Spleen (tissue), 11 donors: ENCODE measurements around the gene MYBPHL. TPM values are rescaled to one million over a fixed set of nuclear protein-coding genes. Genes with fewer than 3 reads are reported as not detected.

Experiments used
- DNase-seq: peaks from one replicate; pipeline ENCODE4 v3.0.0-alpha.2; 2020
- H3K27ac ChIP-seq, 8 donors: fragments of 200-600 bp; sonication (generic) in 7 of 8; 1 replicate in 4 of 8; 2 replicates in 4 of 8; pipeline versions ENCODE4 v1.5.0 to v1.8.0; 2016 to 2021; ENCODE audit warnings: inconsistent platforms in 4 of 8, mild to moderate bottlenecking in 4 of 8, moderate library complexity in 1 of 8
- H3K27me3 ChIP-seq, 7 donors: fragments of 200-600 bp; sonication (generic) in 6 of 7; replicated peaks in 1 of 7; 1 replicate in 4 of 7; 2 replicates in 3 of 7; pipeline versions ENCODE4 v1.5.0 to v1.8.0; 2016 to 2021; ENCODE audit warnings: inconsistent platforms in 3 of 7, mild to moderate bottlenecking in 1 of 7
- H3K36me3 ChIP-seq, 6 donors: fragments of 200-600 bp; sonication (generic) in 5 of 6; 1 replicate in 4 of 6; 2 replicates in 2 of 6; pipeline versions ENCODE4 v1.5.0 to v1.8.0; 2016 to 2021; ENCODE audit warnings: inconsistent platforms in 2 of 6
- H3K4me1 ChIP-seq, 6 donors: fragments of 200-600 bp; sonication (generic) in 5 of 6; 1 replicate in 3 of 6; 2 replicates in 3 of 6; pipeline versions ENCODE4 v1.5.0 to v1.8.0; 2016 to 2021; ENCODE audit warnings: inconsistent platforms in 3 of 6
- H3K4me3 ChIP-seq, 8 donors: fragments of 200-600 bp; sonication (generic) in 7 of 8; 1 replicate in 4 of 8; 2 replicates in 4 of 8; pipeline versions ENCODE4 v1.5.0 to v1.8.0; 2016 to 2021; ENCODE audit warnings: inconsistent platforms in 4 of 8, mild to moderate bottlenecking in 4 of 8, moderate library complexity in 2 of 8
- H3K9me3 ChIP-seq, 8 donors: fragments of 200-600 bp; sonication (generic) in 7 of 8; 1 replicate in 4 of 8; 2 replicates in 4 of 8; pipeline versions ENCODE4 v1.5.0 to v1.8.0; 2016 to 2021; ENCODE audit warnings: inconsistent platforms in 4 of 8
- CTCF ChIP-seq, 11 experiments: fragments of 200-600 bp in 7 of 11; fragments of 450-650 bp in 4 of 11; sonication (generic) in 4 of 11; IDR thresholded peaks in 8 of 11; conservative IDR thresholded peaks in 3 of 11; 1 replicate in 7 of 11; 2 replicates in 4 of 11; pipeline versions ENCODE4 v1.4.0 to v1.8.0; 2016 to 2021; ENCODE audit warnings: antibody characterized with exemption in 11 of 11, inconsistent platforms in 4 of 11, mild to moderate bottlenecking in 1 of 11
- POLR2A ChIP-seq, 3 donors: fragments of 450-650 bp; IDR thresholded peaks; one replicate each; pipeline ENCODE4 v1.5.1; 2017; ENCODE audit warnings: antibody characterized with exemption in 3 of 3, mild to moderate bottlenecking in 1 of 3
- POLR2AphosphoS5 ChIP-seq, 3 donors: sonication (generic); formaldehyde crosslinking; IDR thresholded peaks; one replicate each; pipeline ENCODE4 v1.5.1; 2017; ENCODE audit warnings: antibody characterized with exemption in 3 of 3
- WGBS, 5 donors: extraction: QIAGEN DNeasy Blood & Tissue Kit in 3 of 5; methylation state at CpG; one replicate each; pipeline versions ENCODE4 v1.1.5 to v1.1.7; 2013 to 2018; 5-methylcytosine and 5-hydroxymethylcytosine counted together
- intact Hi-C: fragments of 100-400 bp; cut with DNase I; formaldehyde crosslinking; loops from one replicate; pipeline ENCODE4 v1.15.0; 2023; ENCODE audit warnings: low total_unique reads
- polyA plus RNA-seq, 3 donors: library from polyadenylated mRNA; stranded (reverse); fragments of 200-250 nt; gene quantifications; one replicate each; pipeline ENCODE4 v1.2.1, GENCODE V29; 2013
- total RNA-seq, 7 donors: library from RNA; depleted of rRNA in 3 of 7; stranded (reverse); fragments of >200 nt in 3 of 7; fragmentation: NEBNext Ultra II Directional in 4 of 7; extraction: Animal tissue kit (Norgen Biotek cat#: 25700) in 4 of 7; gene quantifications; one replicate each; pipeline versions ENCODE4 v1.1.0 to v1.2.1, GENCODE V29; 2016 to 2021
- donor health status: healthy with polysubstance abuse.
- donor health status: DM: no; HTN: no; CAD: no; lungs with moderate emphysema.
- donor health status: DM: no; HTN: no; CAD: no.
- donor health status: Bipolar disorder and iron deficiency.
- donor health status: healthy.
- donor health status: DM: no; HTN: no; CAD: no.
- donor health status: DM: yes; HTN: yes; CAD: no.

MYBPHL gene
- total and polyA plus RNA-seq, 10 donors: not detected

DNA sequence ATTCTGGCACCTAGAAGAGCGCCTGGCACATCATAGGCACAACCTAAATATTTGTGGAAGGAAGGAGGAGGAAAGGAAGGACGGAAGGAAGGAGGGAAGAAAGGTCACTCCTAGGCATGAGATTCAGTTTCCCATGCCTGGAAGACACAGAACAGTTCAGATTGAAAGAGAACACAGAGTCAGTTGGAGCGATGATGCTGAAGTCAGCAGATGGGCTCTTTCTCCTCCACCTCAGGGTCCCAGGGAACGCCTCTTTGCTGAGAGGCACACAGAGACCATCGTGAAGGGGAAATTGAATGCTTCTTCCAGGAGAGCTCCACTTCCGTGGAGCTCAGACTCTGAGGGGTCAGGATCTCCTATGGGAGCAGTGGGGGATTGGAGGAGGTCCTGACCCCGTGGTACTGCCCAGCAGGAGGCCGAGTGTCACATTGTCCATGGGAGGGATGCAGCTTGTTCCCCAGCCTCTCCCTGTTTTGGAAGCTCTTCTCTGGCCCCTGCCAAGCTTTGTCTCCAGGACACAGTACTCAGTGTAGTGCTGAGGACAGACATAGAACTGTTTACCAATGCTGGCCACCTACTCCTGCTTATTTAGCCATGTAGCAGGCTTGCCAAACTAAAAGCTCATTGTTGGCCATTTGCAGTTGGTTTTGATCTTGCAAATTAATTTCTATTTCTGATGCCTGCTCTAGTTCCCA, 2.4 kb downstream of the MYBPHL start:
- Histone ChIP-seq H3K27ac (no peak overlapping the region), H3K36me3 (peaks cover 0 to 7% (median 0%) of the 10 kb centered on the region in 6 donors), H3K4me3 (no peak overlapping the region), H3K9me3 (no peaks in the 10 kb centered on the region), H3K27me3 (peaks cover 0 to 22% (median 0%) of the 10 kb centered on the region in 7 donors), H3K4me1 (peaks cover 0 to 32% (median 10%) of the 10 kb centered on the region in 6 donors)
- WGBS, 5 donors: 66 to 79% (median 77%) methylated on average over 6 to 8 of the region's 8 CpGs
- TF ChIP-seq CTCF (IDR thresholded peaks at IDR 0.05 in 8 of 11, conservative IDR thresholded peaks at IDR 0.05 in 3 of 11) (no peak), POLR2A (IDR thresholded peaks at IDR 0.05) (no peak), POLR2AphosphoS5 (IDR thresholded peaks at IDR 0.05) (no peak)
- DNase-seq: no peak
- intact Hi-C loops: no loop called here

- H3K4me1 ChIP-seq: peaks cover 0 to 28% (median 12%) of the 10 kb centered on the region in 6 donors
- TF ChIP-seq POLR2AphosphoS5 (IDR thresholded peaks at IDR 0.05) (no peak), CTCF (IDR thresholded peaks at IDR 0.05 in 8 of 11, conservative IDR thresholded peaks at IDR 0.05 in 3 of 11) (no peak), POLR2A (IDR thresholded peaks at IDR 0.05) (no peak)
- intact Hi-C loops: no loop called here
- peaks cover 0 to 22% (median 0%) of the 10 kb centered on the region in 7 donors for H3K27me3 ChIP-seq
- H3K36me3 ChIP-seq: no peaks in the 10 kb centered on the region
- 83 to 95% (median 85%) methylated on average over 5 of the region's 5 CpGs for WGBS, 5 donors
- no peak for DNase-seq
- no peak overlapping the region for H3K4me3 ChIP-seq
- no peaks in the 10 kb centered on the region for H3K9me3 ChIP-seq
- H3K27ac ChIP-seq: no peak overlapping the region
Observed at GRCh38 chr1:109301874-109302273, 4.9 kb downstream of the MYBPHL start.

- Histone ChIP-seq H3K4me1 (peaks cover 0 to 24% (median 9%) of the 10 kb centered on the region in 6 donors), H3K9me3 (no peaks in the 10 kb centered on the region), H3K36me3 (no peaks in the 10 kb centered on the region), H3K27me3 (peaks cover 0 to 26% (median 0%) of the 10 kb centered on the region in 7 donors), H3K4me3 (no peak overlapping the region), H3K27ac (no peak overlapping the region)
- no peak for TF ChIP-seq CTCF (IDR thresholded peaks at IDR 0.05 in 8 of 11, conservative IDR thresholded peaks at IDR 0.05 in 3 of 11)
- no peak for TF ChIP-seq POLR2A (IDR thresholded peaks at IDR 0.05)
- TF ChIP-seq POLR2AphosphoS5 (IDR thresholded peaks at IDR 0.05): no peak
- WGBS, 5 donors: 57 to 67% (median 60%) methylated on average over 16 of the region's 16 CpGs
- intact Hi-C loops: no loop called here
- DNase-seq: no peak
Observed at GRCh38 chr1:109300650-109301151, 6.1 kb downstream of the MYBPHL start.

DNA sequence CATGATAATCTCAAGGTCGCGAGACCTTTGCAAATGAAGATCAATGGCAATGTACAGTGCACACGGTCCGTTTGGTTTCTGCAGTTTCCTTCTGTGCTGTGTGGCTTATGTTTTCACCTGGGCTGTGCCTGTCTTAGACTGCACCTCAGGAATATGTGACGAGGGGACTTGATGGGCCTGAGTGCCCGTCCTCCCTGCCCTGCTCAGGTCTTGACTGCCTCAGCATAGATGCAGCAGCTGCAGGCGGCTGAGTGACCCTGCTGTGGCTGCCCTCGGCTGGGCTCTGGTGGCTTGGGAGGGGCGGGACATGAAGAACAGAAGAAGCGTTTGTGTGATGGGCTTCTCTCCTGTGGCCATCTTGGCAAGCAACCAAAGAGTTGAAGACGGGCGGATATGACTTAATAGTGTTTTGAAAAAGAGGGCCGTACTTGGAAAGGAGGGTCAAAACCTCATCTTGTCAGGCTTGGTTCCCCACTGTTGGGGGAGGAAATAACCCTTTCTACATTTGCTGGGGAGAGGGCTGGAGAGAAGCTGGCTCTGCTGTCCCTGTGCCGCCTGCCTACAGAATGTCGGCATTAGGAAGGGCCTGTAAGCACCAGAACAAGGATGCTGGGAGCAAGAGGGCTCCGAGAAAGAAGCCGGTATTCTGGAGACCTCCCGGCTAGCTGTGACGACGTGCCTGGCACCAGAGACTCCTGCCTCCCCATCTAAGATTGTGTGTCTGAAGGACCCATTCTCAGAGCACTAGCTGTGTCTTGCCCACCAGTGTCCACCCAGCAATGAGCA, 7.1 kb downstream of the MYBPHL start:
- intact Hi-C loops: no loop called here
- no peaks in the 10 kb centered on the region for H3K9me3 ChIP-seq
- TF ChIP-seq CTCF (IDR thresholded peaks at IDR 0.05 in 8 of 11, conservative IDR thresholded peaks at IDR 0.05 in 3 of 11): no peak
- H3K36me3 ChIP-seq: no peaks in the 10 kb centered on the region
- 76 to 86% (median 78%) methylated on average over 17 to 20 of the region's 20 CpGs for WGBS, 5 donors
- peaks cover 0 to 33% (median 15%) of the 10 kb centered on the region in 6 donors for H3K4me1 ChIP-seq
- no peak for DNase-seq
- H3K27ac ChIP-seq: peak overlapping the region in 4 of 8 donors; percentile 4 to 38 (median 12)
- H3K27me3 ChIP-seq: peaks cover 0 to 26% (median 0%) of the 10 kb centered on the region in 7 donors
- H3K4me3 ChIP-seq: no peak overlapping the region
